NCI-H128 (cell line): ENCODE data around the gene GRAMD1A.

Source experiments
- DNase-seq: peaks from one replicate; lab custom pipeline; 2025; ENCODE audit not compliant: unreplicated experiment; lab: John Stamatoyannopoulos, UW

Gene GRAMD1A

GRCh38 chr19:35051796-35052195, 51.7 kb downstream of the GRAMD1A start:
- DNase-seq: no peak

DNA sequence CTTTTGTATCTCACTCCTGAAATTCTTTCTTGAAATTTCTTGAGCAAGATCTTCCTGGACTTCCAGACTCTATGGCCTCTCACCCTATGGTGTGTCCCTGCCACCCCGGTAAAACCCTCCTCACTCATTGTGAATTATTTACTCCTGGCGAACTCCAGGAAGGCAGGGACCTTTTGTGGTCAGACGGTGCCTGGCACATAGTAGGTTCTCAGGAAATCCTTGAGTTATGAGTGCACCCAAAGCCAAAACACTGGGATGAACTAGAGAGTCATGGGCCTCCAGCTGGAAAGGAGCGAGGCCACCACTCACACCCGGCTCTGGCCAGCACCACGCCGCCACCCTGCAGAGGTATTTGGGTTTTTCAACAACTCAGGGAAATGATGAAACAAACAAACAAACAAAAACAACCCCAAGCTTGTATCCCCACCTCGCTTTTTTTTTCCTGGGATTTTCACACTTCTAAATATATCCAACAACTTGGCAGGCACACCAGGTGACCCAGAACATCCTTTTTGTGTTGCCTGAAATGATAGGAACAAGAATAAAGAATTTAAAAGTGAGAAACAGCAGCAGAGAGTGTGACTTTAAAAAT, 52.6 kb downstream of the GRAMD1A start:
- no peak for DNase-seq

- DNase-seq: no peak
Observed at GRCh38 chr19:35053667-35054293, 53.7 kb downstream of the GRAMD1A start.

DNA sequence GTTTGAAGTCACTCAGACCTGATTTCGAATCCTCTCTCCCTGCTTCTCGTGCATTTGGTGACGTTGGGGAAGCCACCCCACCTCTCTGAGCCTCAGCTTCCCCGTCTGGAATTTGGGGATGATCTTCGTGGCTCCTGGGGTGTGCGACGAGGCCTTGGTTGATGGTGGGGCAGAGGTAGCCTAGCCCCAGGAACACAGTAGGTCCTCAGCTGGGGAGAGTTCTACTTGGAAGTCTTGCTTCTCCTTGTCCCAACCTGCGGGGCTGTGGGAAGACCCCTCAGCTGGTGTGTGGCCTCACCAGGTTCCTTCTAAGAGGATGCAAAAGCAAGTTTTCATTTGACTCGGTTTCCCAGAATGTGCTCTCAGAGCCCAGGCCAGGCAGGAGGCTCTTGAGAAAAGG, 54.5 kb downstream of the GRAMD1A start:
- DNase-seq: no peak

DNA sequence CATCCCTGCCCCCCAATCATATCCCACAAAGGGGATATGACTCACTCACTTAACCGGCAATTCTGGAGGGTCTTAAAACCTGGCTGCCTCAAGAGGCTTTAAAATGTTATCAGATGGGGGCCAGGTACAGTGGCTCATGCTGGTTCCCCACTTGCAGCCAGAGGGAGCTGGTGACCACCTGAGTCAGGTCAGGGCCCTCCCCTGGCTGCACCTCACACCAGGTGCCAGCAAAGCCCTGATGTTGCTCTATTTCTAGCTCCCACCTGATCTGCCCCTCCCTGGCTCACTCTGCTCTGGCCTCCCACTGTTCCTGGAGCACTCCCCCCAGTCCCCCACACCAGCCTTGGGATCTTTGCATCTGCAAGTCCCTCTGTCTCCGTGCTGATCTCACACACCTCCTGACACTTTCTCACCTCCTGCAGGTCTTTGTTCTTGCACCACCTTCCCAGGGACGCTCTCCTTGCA, 55.6 kb downstream of the GRAMD1A start:
- DNase-seq: no peak

- no peak for DNase-seq
Observed at GRCh38 chr19:35056513-35057063, 56.5 kb downstream of the GRAMD1A start.

DNA sequence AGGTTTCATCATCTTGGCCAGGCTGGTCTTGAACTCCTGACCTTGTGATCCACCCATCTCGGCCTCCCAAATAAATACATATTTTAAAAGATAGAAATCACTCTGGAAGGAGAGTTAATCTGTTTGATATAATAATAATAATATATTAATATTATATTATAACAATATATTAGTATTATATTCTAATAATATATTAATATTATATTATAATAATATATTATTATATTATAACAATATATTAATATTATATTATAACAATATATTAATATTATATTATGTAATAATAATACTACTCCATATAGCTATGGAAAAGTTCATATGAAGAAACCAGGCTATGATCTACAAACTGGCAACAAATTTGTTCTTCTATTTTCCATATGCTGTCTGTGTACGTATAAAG, 58.2 kb downstream of the GRAMD1A start:
- no peak for DNase-seq

DNA sequence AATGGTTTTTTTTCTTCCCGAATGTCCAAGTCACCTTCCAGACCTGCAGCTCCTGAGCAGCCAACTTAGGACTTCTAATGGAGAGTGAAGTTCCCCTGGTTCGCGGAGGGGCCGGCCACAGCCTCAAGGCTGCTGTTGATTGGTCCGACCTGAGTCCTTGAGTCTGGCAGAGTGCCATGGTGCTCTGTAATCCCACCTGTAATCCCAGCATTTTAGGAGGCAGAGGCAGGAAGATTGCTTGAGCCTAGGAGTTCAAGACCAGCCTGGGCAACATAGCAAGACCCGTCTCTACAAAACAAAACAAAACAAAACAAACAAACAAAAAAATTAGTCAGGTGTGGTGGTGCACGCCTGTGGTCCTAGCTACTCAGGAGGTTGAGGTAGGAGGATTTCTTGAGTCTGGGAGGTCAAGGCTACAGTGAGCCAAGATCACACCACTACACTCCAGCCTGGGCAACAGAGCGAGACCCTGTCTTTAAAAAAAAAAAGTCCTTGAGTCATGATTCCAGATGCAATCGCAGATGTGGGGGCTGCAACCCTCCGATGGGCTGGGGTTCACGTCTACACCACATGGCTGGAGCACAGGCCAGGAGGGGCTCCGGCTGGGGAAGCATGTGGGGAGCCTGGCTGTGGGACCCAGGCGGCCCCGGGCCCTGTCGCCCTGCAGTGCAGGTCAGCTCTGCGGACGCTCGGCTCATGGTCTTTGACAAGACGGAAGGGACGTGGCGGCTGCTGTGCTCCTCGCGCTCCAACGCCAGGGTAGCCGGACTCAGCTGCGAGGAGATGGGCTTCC, 59.1 kb downstream of the GRAMD1A start:
- no peak for DNase-seq

- DNase-seq: no peak
Observed at GRCh38 chr19:35059799-35060091, 59.6 kb downstream of the GRAMD1A start.

DNA sequence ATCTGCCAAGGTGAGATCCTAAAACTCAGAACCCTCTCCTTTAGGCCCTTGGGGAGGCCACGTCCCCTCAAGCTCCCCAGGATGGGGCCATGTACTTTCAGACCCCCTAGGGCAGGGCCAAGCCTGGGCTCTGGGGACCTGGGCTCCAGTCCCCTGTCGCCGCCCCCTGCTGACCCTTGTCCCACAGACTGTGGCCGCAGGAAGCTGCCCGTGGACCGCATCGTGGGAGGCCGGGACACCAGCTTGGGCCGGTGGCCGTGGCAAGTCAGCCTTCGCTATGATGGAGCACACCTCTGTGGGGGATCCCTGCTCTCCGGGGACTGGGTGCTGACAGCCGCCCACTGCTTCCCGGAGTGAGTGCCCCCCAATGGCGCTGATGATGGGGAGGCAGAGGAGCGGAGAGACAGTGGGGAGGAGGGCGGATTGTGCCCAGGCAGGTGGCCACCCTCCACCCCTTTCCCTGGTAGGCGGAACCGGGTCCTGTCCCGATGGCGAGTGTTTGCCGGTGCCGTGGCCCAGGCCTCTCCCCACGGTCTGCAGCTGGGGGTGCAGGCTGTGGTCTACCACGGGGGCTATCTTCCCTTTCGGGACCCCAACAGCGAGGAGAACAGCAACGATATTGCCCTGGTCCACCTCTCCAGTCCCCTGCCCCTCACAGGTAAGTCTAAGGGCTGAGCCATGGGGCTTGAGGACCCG, 60.2 kb downstream of the GRAMD1A start:
- DNase-seq: no peak

- no peak for DNase-seq
Observed at GRCh38 chr19:35061583-35062373, 61.7 kb downstream of the GRAMD1A start.

- no peak for DNase-seq
Observed at GRCh38 chr19:35062942-35063341, 62.8 kb downstream of the GRAMD1A start.

DNA sequence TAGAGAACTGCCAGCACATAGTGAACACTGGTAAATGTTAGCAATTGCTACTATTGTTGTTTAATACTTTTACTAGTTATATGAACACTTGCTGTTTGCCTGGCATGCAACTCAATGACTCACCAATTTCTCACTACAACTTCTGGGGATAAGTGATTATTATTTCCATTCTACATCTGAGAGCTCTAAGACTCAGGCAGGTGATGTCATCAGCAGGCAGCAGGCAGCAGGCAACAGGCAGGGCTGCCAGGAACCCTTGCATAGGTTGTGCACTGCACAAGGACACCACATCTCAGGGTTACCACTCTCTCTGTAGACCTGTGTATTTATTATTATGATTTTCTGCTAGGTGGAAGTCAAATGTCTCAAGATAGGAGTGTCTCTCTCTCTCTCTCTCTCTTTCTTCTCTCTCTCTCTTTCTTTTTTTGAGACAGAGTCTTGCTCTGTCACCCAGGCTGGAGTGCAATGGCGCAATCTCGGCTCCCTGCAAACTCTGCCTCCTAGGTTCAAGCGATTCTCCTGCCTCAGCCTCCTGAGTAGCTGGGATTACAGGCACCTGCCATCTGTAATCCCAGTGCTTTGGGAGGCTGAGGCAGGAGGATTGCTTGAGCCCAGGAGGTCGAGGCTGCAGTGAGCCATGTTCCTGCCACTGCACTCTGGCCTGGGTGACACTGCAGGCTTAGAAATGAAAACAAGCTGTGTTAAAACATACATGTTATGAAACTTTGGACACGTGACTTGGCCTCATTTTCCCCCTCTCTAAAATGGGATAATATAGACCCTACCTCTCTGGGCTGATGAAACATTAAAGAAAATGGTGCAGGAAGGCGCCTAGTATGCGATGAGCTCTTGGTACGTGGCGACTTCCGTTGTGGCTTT, 64.1 kb downstream of the GRAMD1A start:
- DNase-seq: no peak

DNA sequence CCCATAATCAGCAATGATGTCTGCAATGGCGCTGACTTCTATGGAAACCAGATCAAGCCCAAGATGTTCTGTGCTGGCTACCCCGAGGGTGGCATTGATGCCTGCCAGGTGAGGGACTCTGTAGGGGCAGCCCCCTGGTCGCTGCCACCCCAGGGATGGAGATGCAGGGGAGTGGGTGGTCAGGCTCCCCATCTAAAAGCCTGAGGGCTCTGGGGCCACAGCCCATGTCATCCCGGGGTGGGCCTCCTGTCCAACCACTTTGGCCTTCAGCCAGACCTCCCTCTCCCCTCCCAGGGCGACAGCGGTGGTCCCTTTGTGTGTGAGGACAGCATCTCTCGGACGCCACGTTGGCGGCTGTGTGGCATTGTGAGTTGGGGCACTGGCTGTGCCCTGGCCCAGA, 65.5 kb downstream of the GRAMD1A start:
- DNase-seq: no peak

DNA sequence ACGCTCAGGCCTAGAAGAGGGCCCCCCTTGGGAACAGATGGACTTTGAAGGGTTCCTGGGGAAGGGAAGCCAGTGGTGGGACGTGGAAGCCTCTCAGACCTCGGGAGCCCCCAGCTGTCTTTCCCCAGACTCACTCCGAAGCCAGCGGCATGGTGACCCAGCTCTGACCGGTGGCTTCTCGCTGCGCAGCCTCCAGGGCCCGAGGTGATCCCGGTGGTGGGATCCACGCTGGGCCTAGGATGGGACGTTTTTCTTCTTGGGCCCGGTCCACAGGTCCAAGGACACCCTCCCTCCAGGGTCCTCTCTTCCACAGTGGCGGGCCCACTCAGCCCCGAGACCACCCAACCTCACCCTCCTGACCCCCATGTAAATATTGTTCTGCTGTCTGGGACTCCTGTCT, 66.0 kb downstream of the GRAMD1A start:
- DNase-seq: no peak

- DNase-seq: peak; percentile 10
Observed at GRCh38 chr19:35066691-35067563, 66.8 kb downstream of the GRAMD1A start.

GRCh38 chr19:35068941-35069634, 69.0 kb downstream of the GRAMD1A start:
- DNase-seq: no peak

DNA sequence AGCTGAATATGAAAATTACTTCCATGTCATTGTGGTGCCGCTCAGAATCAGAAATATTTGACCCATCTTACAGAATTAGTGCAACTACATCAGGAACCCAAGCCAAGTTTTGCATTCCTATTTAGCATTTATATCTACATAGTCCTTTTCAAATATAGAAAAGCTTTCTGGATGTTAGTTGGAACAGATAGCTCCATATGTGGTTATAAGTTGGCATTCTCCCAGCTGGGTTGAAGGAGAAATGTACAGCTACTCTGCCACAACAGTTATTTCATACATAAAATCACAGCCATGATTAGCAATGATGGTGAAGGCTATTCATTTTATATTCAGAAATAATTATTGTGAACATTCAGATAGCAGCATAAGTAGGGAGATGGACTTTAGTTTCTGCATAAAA, 69.6 kb downstream of the GRAMD1A start:
- no peak for DNase-seq
